GM19035 (cell line): ENCODE data around the gene GALNT18.
"Not testable (repeated sequence)": the region's sequence is repeated elsewhere in the genome, so short reads cannot be mapped to it uniquely, and the experiment has no call there.

ENCODE experiments used
- ATAC-seq: cut with Tn5 transposase; IDR thresholded peaks from one replicate; pipeline ENCODE4 v1.9.1; 2021; ENCODE audit not compliant: unreplicated experiment

The GALNT18 gene

DNA sequence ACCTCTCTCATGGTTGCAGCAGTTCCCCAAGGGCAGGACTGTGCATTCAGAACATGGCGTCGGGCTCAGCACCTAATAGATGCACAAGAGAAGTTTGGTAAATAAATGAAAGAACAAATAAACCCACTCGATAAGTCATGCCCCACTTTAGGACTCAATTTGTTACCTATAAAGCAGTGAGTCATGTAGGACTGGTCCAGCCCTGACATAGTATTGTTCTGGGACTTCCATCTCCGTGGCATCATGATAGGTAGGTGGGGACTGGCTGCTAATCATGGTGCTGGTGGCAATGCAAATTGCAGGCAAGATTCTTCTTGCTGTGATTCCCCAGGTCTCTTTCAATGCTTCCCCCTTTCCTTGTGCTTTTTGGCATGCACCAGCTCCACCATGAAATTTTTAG lies 150.6 kb downstream of the GALNT18 start:
- no peak for ATAC-seq

- ATAC-seq, result no peak
Observed at GRCh38 chr11:11468954-11469353, 152.9 kb downstream of the GALNT18 start.

- ATAC-seq, result no peak
Observed at GRCh38 chr11:11467312-11467711, 154.5 kb downstream of the GALNT18 start.

GRCh38 chr11:11464555-11464954 lies 157.2 kb downstream of the GALNT18 start:
- ATAC-seq, result no peak

DNA sequence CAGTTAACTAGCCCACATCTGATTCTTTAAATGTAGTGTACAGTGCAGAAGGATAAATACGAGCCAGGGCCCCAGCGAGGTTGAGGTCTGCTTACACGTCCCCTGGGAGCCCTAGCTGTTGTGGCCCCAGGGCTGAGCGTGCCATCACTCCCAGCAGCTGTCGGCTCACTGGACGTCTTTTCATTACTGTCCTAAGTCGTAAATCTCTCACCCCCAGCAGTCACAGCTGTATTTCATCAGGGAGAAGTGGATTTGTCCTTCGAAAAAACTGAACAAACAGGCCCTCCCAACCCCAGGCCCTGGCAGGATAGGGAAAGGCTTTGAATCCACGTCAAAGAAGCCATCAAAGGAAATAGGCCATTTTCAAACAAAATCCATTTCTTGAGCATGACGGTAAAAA lies 158.4 kb downstream of the GALNT18 start:
- ATAC-seq, result no peak

DNA sequence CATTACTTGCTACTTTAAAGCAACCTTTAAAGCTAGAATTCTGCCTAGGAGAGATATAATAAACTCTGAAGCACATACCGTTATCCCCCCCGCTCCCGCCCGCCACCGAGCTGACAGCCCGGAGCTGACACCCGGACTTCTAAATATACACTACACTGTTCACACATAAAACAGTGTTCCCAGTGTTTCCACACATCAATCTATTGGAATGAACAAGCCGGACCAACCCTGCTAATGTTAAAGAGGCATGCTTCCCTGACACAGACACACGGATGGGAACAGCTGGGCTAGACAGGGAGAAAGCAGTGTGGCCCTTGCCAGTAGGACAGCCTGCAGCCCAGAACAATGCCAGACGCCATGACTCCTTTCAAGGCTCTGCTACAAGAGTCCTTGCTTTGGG lies 160.3 kb downstream of the GALNT18 start:
- ATAC-seq, result no peak

- no peak for ATAC-seq
Observed at GRCh38 chr11:11459578-11459977, 162.2 kb downstream of the GALNT18 start.

DNA sequence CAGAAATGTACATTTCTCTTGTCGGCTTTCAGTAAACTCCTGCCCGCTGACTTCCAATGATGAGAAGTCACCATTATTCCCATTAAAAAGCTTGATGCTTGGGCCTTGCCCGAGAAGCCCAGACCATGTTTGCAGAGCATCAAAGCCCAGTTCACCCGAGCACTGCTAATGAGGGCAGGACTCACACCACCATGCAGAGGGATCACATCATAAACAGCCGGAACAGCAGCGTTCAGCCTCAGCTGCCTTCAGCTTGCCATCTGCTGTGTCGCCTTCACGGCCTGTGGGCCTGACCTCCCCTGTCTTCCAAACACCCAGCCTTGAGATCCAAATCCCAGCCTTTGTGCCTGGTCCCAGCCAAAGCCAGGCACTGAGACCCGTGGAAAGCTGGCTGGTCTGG lies 163.3 kb downstream of the GALNT18 start:
- no peak for ATAC-seq

- no peak for ATAC-seq
Observed at GRCh38 chr11:11458001-11458400, 163.8 kb downstream of the GALNT18 start.

DNA sequence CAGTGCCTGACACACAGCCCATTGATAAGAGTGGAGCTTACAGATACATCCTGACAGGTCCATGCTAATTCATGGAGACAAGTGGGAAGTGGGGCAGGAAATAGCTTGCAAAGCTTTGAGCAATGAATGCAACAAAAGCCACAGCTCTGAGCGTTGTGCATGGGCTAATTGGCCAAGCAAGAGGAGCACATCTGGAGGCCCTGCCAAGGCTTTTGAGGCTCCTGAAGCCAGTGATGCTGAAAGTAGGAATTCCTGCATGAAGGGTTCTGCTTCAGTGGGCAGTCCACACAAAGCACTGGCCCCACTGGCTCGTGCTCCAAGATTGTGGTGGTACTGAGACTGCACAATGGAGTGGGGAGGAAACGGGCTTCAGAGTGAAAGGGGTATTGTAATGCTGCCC lies 164.9 kb downstream of the GALNT18 start:
- ATAC-seq, result no peak

DNA sequence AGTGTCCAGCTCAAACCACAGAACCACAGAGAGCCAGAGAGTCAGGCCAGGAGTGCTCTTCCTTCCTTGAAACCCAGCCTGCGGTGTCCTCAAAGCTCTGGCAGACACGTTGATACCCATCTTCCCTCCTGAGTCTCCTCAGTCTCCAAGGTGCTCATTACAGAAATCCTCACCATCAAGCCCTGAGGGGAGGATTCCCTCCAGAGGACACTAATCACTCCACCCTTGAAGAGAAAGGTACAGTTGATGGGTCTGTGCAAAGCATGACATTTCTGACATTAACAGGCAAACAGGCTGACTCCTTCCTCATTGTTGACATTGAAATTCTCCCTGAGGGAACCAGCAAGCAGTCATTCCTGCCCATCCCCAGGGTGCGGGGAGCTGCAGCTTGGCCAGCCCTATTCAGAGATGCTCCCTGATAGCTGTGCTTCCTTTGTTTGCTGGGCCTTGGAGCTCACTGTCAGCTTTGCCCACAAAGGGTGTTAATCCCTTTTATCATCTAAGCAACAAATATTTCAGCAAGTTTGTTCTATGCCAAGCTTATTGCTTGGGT lies 167.1 kb downstream of the GALNT18 start:
- ATAC-seq, result no peak

GRCh38 chr11:11451501-11452005 lies 170.3 kb downstream of the GALNT18 start:
- peak; percentile 72 for ATAC-seq

GRCh38 chr11:11450744-11451362 lies 171.0 kb downstream of the GALNT18 start:
- no peak for ATAC-seq

- no peak for ATAC-seq
Observed at GRCh38 chr11:11449327-11449726, 172.5 kb downstream of the GALNT18 start.

DNA sequence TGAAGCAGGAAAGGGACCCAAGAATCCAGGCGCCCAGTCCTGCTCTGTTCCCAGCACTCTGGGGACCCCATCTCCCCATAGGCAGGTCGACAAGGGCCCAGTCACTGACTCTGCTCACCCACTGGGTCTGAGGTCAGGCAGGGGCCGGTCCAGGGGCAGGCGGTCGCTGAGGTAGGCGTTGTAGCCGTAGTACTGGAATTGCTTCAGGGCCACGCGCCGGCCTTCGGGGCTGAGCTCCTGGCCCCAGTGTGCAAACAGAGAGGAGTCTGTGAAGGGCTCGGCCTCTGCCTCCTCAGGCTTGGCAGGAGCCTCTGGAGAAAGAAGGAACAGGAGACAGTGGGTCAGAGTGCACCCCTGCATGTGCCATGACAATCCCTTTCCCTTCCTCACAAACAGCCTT lies 173.2 kb downstream of the GALNT18 start:
- ATAC-seq, result no peak

- ATAC-seq, result not testable (repeated sequence)
Observed at GRCh38 chr11:11447601-11448000, 174.2 kb downstream of the GALNT18 start.

- ATAC-seq, result no peak
Observed at GRCh38 chr11:11446967-11447366, 174.8 kb downstream of the GALNT18 start.

- ATAC-seq, result no peak
Observed at GRCh38 chr11:11446564-11446963, 175.2 kb downstream of the GALNT18 start.

DNA sequence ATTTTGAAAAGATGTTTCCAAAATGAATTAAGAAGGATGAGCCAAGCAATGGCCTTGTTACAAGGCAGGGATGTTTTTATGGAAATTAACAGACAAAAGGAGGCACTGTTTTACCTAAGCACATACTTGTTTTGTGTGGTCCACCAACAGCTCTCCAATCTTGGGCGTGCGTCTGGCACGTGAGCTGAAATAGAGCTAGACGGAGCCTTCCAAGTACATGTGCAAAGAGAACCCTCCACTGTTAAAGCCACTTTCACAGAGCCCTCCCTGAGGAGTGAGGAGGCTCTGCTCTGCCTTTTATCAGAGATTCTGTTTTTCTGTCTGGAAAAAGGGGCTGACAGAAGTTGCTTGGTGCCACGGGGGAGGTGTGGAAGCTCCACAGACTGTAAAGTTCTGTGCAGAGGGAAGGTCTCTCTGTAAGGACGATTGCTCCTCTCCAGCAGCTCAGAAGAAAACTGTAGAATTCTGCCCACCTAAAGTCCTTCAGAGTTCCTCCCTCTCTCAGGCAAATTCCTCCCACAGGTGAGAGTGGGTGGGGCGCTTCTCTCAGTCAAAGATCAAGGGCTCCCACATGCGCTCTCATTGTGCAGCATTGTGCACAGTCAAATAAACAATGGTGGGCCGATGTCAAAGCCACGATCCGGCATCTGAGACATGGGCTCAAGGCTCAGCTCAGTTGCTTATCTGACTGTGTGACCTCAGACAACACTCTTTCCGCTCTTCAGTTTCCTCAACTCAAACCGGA lies 176.2 kb downstream of the GALNT18 start:
- ATAC-seq, result no peak

DNA sequence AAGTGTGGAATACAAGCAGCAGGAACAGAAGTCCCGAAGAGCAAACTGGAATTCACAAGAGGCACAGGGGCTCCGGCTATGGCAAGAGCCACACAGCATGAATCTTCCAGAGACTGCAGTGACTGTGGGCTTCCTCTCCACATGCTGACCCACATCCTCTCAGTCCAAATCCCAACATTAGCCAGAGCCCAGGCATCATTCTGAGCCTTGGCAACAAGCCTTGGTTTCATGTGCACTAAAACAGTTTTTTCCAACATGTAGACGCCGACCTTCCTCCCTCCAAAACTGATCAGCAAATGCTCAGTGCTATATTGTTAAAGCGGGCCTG lies 177.0 kb downstream of the GALNT18 start:
- no peak for ATAC-seq

- ATAC-seq, result no peak
Observed at GRCh38 chr11:11444027-11444803, 177.6 kb downstream of the GALNT18 start.

GRCh38 chr11:11442791-11443190 lies 179.0 kb downstream of the GALNT18 start:
- ATAC-seq, result no peak
